Small intestine (tissue), 7 donors: ENCODE data around the gene TNFRSF6B. TPM values are rescaled to one million over a fixed set of nuclear protein-coding genes. Genes with fewer than 3 reads are reported as not detected.

Source experiments
- DNase-seq, 2 donors: peaks; one replicate each; pipeline versions ENCODE4 v3.0.0 to v3.0.0-alpha.2; 2013
- FAIRE-seq: peaks from 2 replicates; lab custom pipeline; 2012; peaks lifted over from hg19 to GRCh38; lab: Jason Lieb, UNC
- H3K27ac ChIP-seq, 3 donors: one replicate each; pipeline ENCODE4 v1.5.1; 2013; ENCODE audit warnings: low read length in 2 of 3, mild to moderate bottlenecking in 2 of 3, control low read depth in 1 of 3, inconsistent platforms in 1 of 3, low read depth in 1 of 3, moderate library complexity in 1 of 3
- H3K27me3 ChIP-seq, 3 donors: one replicate each; pipeline ENCODE4 v1.6.1; 2013; ENCODE audit warnings: low read length in 3 of 3, inconsistent platforms in 1 of 3; ENCODE audit not compliant: control insufficient read depth in 3 of 3, insufficient read depth in 3 of 3
- H3K36me3 ChIP-seq, 3 donors: one replicate each; pipeline ENCODE4 v1.6.1; 2013; ENCODE audit warnings: low read length in 3 of 3, inconsistent platforms in 1 of 3, low read depth in 1 of 3, mild to moderate bottlenecking in 1 of 3, moderate library complexity in 1 of 3; ENCODE audit not compliant: control insufficient read depth in 3 of 3, insufficient read depth in 2 of 3
- H3K4me1 ChIP-seq, 3 donors: one replicate each; pipeline ENCODE4 v1.6.1; 2013; ENCODE audit warnings: low read length in 2 of 3, inconsistent platforms in 1 of 3, low read depth in 1 of 3, mild to moderate bottlenecking in 1 of 3, moderate library complexity in 1 of 3; ENCODE audit not compliant: control insufficient read depth in 3 of 3, insufficient read depth in 2 of 3
- H3K4me3 ChIP-seq, 3 donors: one replicate each; pipeline ENCODE4 v1.5.1; 2013; ENCODE audit warnings: low read length in 3 of 3, control low read depth in 1 of 3, inconsistent platforms in 1 of 3, low read depth in 1 of 3, mild to moderate bottlenecking in 1 of 3, moderate library complexity in 1 of 3
- H3K9me3 ChIP-seq, 2 donors: one replicate each; pipeline ENCODE4 v1.6.1; 2013; ENCODE audit warnings: low read depth in 1 of 2, low read length in 1 of 2; ENCODE audit not compliant: control insufficient read depth in 2 of 2, insufficient read depth in 1 of 2
- WGBS, 3 donors: extraction: QIAGEN DNeasy Blood & Tissue Kit; methylation state at CpG; one replicate each; pipeline ENCODE4 v1.1.7; 2013; 5-methylcytosine and 5-hydroxymethylcytosine counted together
- polyA plus RNA-seq, 4 donors: library from polyadenylated mRNA; stranded (reverse) in 3 of 4; unstranded in 1 of 4; fragments of 200-250 nt in 3 of 4; fragments of 120-200 nt in 1 of 4; gene quantifications; one replicate each; pipeline versions ENCODE4 v1.2.1 to v1.2.3, GENCODE V29; 2013
- donor health status: healthy with polysubstance abuse.
- donor health status: control.
- donor health status: control.
- donor health status: Bipolar disorder and iron deficiency.
- donor health status: healthy.

Gene TNFRSF6B
- polyA plus RNA-seq, 4 donors = 1.9 to 15.9 (median 5.8) TPM

- WGBS, 3 donors = 93 to 96% (median 94%) methylated on average over 13 of the region's 13 CpGs
Measured at GRCh38 chr20:63733117-63733516, 36.7 kb downstream of the TNFRSF6B start.

GRCh38 chr20:63733579-63734081 is 37.2 kb downstream of the TNFRSF6B start:
- WGBS, 3 donors = 93 to 94% (median 93%) methylated on average over 17 to 18 of the region's 18 CpGs
- H3K4me1 ChIP-seq = peaks cover 1 to 12% (median 4%) of the 10 kb centered on the region in 3 donors
- no peak for FAIRE-seq

More at GRCh38 chr20:63733117-63733516, 36.7 kb downstream of the TNFRSF6B start:
- no peaks in the 10 kb centered on the region for H3K27me3 ChIP-seq
- H3K4me3 ChIP-seq = no peak overlapping the region
- no peak for FAIRE-seq
- peaks cover 0 to 10% (median 3%) of the 10 kb centered on the region in 3 donors for H3K4me1 ChIP-seq
- H3K36me3 ChIP-seq = peaks cover 5 to 53% (median 10%) of the 10 kb centered on the region in 3 donors
- no peak overlapping the region for H3K27ac ChIP-seq
- DNase-seq = no peak
- no peaks in the 10 kb centered on the region for H3K9me3 ChIP-seq

GRCh38 chr20:63734111-63734945 is 37.9 kb downstream of the TNFRSF6B start:
- Histone ChIP-seq H3K27ac (no peak overlapping the region), H3K4me3 (no peak overlapping the region), H3K4me1 (peaks cover 1 to 16% (median 4%) of the 10 kb centered on the region in 3 donors), H3K27me3 (no peaks in the 10 kb centered on the region), H3K36me3 (peaks cover 5 to 52% (median 10%) of the 10 kb centered on the region in 3 donors), H3K9me3 (no peaks in the 10 kb centered on the region)
- WGBS, 3 donors = 88 to 91% (median 90%) methylated on average over 20 to 25 of the region's 25 CpGs
- FAIRE-seq = no peak
- no peak for DNase-seq

More at GRCh38 chr20:63733579-63734081, 37.2 kb downstream of the TNFRSF6B start:
- DNase-seq = no peak
- no peaks in the 10 kb centered on the region for H3K27me3 ChIP-seq
- no peak overlapping the region for H3K4me3 ChIP-seq
- H3K9me3 ChIP-seq = no peaks in the 10 kb centered on the region
- H3K27ac ChIP-seq = no peak overlapping the region
- peaks cover 5 to 53% (median 10%) of the 10 kb centered on the region in 3 donors for H3K36me3 ChIP-seq

- Histone ChIP-seq H3K4me3 (no peak overlapping the region), H3K4me1 (peaks cover 1 to 16% (median 4%) of the 10 kb centered on the region in 3 donors), H3K36me3 (peaks cover 5 to 45% (median 10%) of the 10 kb centered on the region in 3 donors), H3K27me3 (no peaks in the 10 kb centered on the region), H3K9me3 (no peaks in the 10 kb centered on the region), H3K27ac (no peak overlapping the region)
- DNase-seq (no peak), FAIRE-seq (no peak)
- 91 to 93% (median 93%) methylated on average over 48 of the region's 48 CpGs for whole genome bisulfite sequencing, 3 donors
Measured at GRCh38 chr20:63734946-63735858, 38.8 kb downstream of the TNFRSF6B start.

- Histone ChIP-seq H3K4me1 (peaks cover 1 to 19% (median 4%) of the 10 kb centered on the region in 3 donors), H3K4me3 (peak within 1 kb of the TSS in 2 of 3 donors; percentile 17 to 51), H3K9me3 (no peaks in the 10 kb centered on the region), H3K27ac (peak within 1 kb of the TSS in 1 of 3 donors; percentile 57), H3K27me3 (no peaks in the 10 kb centered on the region), H3K36me3 (peaks cover 5 to 44% (median 10%) of the 10 kb centered on the region in 3 donors)
- WGBS, 3 donors = 36 to 60% (median 38%) methylated on average over 25 to 31 of the region's 31 CpGs
- DNase-seq (peak in 1 of 2 donors; percentile 47), FAIRE-seq (no peak)
Measured at GRCh38 chr20:63735859-63736718, 39.6 kb downstream of the TNFRSF6B start, which contains the start of gene LIME1. TSS of gene LIME1 (plus strand) at chr20:63736664. CDS start at chr20:63737550, 886 bp downstream.

- Histone ChIP-seq H3K27me3 (no peaks in the 10 kb centered on the region), H3K27ac (peak overlapping the region in 1 of 3 donors; percentile 57), H3K36me3 (peaks cover 5 to 54% (median 10%) of the 10 kb centered on the region in 3 donors), H3K4me1 (peaks cover 1 to 29% (median 4%) of the 10 kb centered on the region in 3 donors), H3K4me3 (peak overlapping the region in 2 of 3 donors; percentile 17 to 51), H3K9me3 (no peaks in the 10 kb centered on the region)
- peak; percentile 28 to 41 for DNase-seq
- no peak for FAIRE-seq
- WGBS, 3 donors = 23 to 31% (median 25%) methylated on average over 25 to 30 of the region's 30 CpGs
Measured at GRCh38 chr20:63736893-63737694, 40.6 kb downstream of the TNFRSF6B start.

GRCh38 chr20:63737695-63737944 is 41.2 kb downstream of the TNFRSF6B start:
- DNase-seq (no peak), FAIRE-seq (no peak)
- WGBS, 3 donors = 1 to 5% (median 2%) methylated on average over 13 to 26 of the region's 26 CpGs
- Histone ChIP-seq H3K36me3 (peaks cover 5 to 60% (median 10%) of the 10 kb centered on the region in 3 donors), H3K4me3 (peak overlapping the region in 2 of 3 donors; percentile 17 to 51), H3K27ac (peak overlapping the region in 1 of 3 donors; percentile 57), H3K27me3 (no peaks in the 10 kb centered on the region), H3K4me1 (peaks cover 1 to 30% (median 4%) of the 10 kb centered on the region in 3 donors), H3K9me3 (no peaks in the 10 kb centered on the region)
